Dendritic cell treated with granulocyte-macrophage colony-stimulating factor and Interleukin-4, amounts not matched to agents 40 ng/mL and 50 ng/mL, for 4 days (primary cell): ENCODE results near the gene CCR5AS.

Experiments
- H3K27ac Mint-ChIP-seq: one replicate; pipeline ENCODE4 v1.8.0; 2022; ENCODE audit warnings: mild to moderate bottlenecking, mixed read lengths
- H3K27me3 Mint-ChIP-seq: one replicate; pipeline ENCODE4 v1.8.0; 2022; ENCODE audit warnings: mild to moderate bottlenecking, mixed read lengths
- H3K36me3 Mint-ChIP-seq: one replicate; pipeline ENCODE4 v1.8.0; 2022; ENCODE audit warnings: low read depth, mixed read lengths
- H3K4me1 Mint-ChIP-seq: one replicate; pipeline ENCODE4 v1.8.0; 2022; ENCODE audit warnings: low read depth, mixed read lengths
- H3K4me3 Mint-ChIP-seq: one replicate; pipeline ENCODE4 v1.8.0; 2022; ENCODE audit warnings: mild to moderate bottlenecking, moderate library complexity, mixed read lengths
- H3K9me3 Mint-ChIP-seq: one replicate; pipeline ENCODE4 v1.8.0; 2022; ENCODE audit warnings: mixed read lengths
- intact Hi-C: fragments of 100-400 bp; cut with micrococcal nuclease; formaldehyde crosslinking; loops from one replicate; pipeline ENCODE4 v1.15.0; 2022

The CCR5AS gene

GRCh38 chr3:46371519-46372340, 35.1 kb downstream of the CCR5AS start:
- H3K4me3 Mint-ChIP-seq, result peak overlapping the region; percentile 77
- no peaks in the 10 kb centered on the region for H3K27me3 Mint-ChIP-seq
- intact Hi-C loops, result loop anchor here (2.0 kb wide), 1 partner anchor 283 kb away; no protein-coding TSS in a partner anchor
- H3K4me1 Mint-ChIP-seq, result peaks cover 71% of the 10 kb centered on the region
- H3K9me3 Mint-ChIP-seq, result no peaks in the 10 kb centered on the region
- peaks cover 48% of the 10 kb centered on the region for H3K36me3 Mint-ChIP-seq
- H3K27ac Mint-ChIP-seq, result peak overlapping the region; percentile 85

DNA sequence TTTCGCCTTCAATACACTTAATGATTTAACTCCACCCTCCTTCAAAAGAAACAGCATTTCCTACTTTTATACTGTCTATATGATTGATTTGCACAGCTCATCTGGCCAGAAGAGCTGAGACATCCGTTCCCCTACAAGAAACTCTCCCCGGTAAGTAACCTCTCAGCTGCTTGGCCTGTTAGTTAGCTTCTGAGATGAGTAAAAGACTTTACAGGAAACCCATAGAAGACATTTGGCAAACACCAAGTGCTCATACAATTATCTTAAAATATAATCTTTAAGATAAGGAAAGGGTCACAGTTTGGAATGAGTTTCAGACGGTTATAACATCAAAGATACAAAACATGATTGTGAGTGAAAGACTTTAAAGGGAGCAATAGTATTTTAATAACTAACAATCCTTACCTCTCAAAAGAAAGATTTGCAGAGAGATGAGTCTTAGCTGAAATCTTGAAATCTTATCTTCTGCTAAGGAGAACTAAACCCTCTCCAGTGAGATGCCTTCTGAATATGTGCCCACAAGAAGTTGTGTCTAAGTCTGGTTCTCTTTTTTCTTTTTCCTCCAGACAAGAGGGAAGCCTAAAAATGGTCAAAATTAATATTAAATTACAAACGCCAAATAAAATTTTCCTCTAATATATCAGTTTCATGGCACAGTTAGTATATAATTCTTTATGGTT, 35.9 kb downstream of the CCR5AS start, which contains the start of gene CCR5:
Gene CCR5, plus strand, starts transcription at position 108 of the 680 bp plus-strand sequence. CDS start 1,957 bp downstream, outside the sequence.
- no peaks in the 10 kb centered on the region for H3K27me3 Mint-ChIP-seq
- peaks cover 49% of the 10 kb centered on the region for H3K36me3 Mint-ChIP-seq
- peaks cover 75% of the 10 kb centered on the region for H3K4me1 Mint-ChIP-seq
- H3K4me3 Mint-ChIP-seq, result peak within 1 kb of the TSS; percentile 77
- no peaks in the 10 kb centered on the region for H3K9me3 Mint-ChIP-seq
- peak within 1 kb of the TSS; percentile 85 for H3K27ac Mint-ChIP-seq
- intact Hi-C loops, result loop anchor here (2.0 kb wide), 1 partner anchor 282 kb away; no protein-coding TSS in a partner anchor

DNA sequence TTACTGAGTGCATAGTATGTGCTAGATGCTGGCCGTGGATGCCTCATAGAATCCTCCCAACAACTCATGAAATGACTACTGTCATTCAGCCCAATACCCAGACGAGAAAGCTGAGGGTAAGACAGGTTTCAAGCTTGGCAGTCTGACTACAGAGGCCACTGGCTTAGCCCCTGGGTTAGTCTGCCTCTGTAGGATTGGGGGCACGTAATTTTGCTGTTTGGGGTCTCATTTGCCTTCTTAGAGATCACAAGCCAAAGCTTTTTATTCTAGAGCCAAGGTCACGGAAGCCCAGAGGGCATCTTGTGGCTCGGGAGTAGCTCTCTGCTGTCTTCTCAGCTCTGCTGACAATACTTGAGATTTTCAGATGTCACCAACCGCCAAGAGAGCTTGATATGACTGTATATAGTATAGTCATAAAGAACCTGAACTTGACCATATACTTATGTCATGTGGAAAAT, 37.2 kb downstream of the CCR5AS start:
- intact Hi-C loops, result loop anchor here (2.0 kb wide), 3 partner anchors 93 to 281 kb away; partner anchors contain the start of gene CCR1
- H3K27ac Mint-ChIP-seq, result peak overlapping the region; percentile 85
- H3K4me3 Mint-ChIP-seq, result peak overlapping the region; percentile 77
- no peaks in the 10 kb centered on the region for H3K27me3 Mint-ChIP-seq
- peaks cover 74% of the 10 kb centered on the region for H3K4me1 Mint-ChIP-seq
- H3K9me3 Mint-ChIP-seq, result no peaks in the 10 kb centered on the region
- H3K36me3 Mint-ChIP-seq, result peaks cover 41% of the 10 kb centered on the region

DNA sequence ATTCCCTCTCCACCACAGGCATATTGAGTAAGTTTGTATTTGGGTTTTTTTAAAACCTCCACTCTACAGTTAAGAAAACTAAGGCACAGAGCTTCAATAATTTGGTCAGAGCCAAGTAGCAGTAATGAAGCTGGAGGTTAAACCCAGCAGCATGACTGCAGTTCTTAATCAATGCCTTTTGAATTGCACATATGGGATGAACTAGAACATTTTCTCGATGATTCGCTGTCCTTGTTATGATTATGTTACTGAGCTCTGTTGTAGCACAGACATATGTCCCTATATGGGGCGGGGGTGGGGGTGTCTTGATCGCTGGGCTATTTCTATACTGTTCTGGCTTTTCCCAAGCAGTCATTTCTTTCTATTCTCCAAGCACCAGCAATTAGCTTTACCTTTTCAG, 37.7 kb downstream of the CCR5AS start:
- no peaks in the 10 kb centered on the region for H3K9me3 Mint-ChIP-seq
- intact Hi-C loops, result loop anchor here (2.0 kb wide), 2 partner anchors 92 to 160 kb away; partner anchors contain the start of gene CCR1
- peaks cover 71% of the 10 kb centered on the region for H3K4me1 Mint-ChIP-seq
- H3K4me3 Mint-ChIP-seq, result peak overlapping the region; percentile 77
- no peaks in the 10 kb centered on the region for H3K27me3 Mint-ChIP-seq
- H3K27ac Mint-ChIP-seq, result peak overlapping the region; percentile 85
- H3K36me3 Mint-ChIP-seq, result peaks cover 40% of the 10 kb centered on the region

- peak overlapping the region; percentile 32 for H3K4me3 Mint-ChIP-seq
- peaks cover 69% of the 10 kb centered on the region for H3K4me1 Mint-ChIP-seq
- H3K27ac Mint-ChIP-seq, result peak overlapping the region; percentile 85
- H3K27me3 Mint-ChIP-seq, result no peaks in the 10 kb centered on the region
- intact Hi-C loops, result loop anchor here (2.0 kb wide), 2 partner anchors 92 to 160 kb away; partner anchors contain the start of gene CCR1
- H3K36me3 Mint-ChIP-seq, result peaks cover 40% of the 10 kb centered on the region
- no peaks in the 10 kb centered on the region for H3K9me3 Mint-ChIP-seq
Measured at GRCh38 chr3:46368569-46368968, 38.3 kb downstream of the CCR5AS start.

- no peaks in the 10 kb centered on the region for H3K9me3 Mint-ChIP-seq
- H3K27me3 Mint-ChIP-seq, result no peaks in the 10 kb centered on the region
- peaks cover 36% of the 10 kb centered on the region for H3K36me3 Mint-ChIP-seq
- intact Hi-C loops, result loop anchor here (2.0 kb wide), 2 partner anchors 91 to 159 kb away; partner anchors contain the start of gene CCR1
- H3K4me3 Mint-ChIP-seq, result no peak overlapping the region
- H3K4me1 Mint-ChIP-seq, result peaks cover 63% of the 10 kb centered on the region
- H3K27ac Mint-ChIP-seq, result peak overlapping the region; percentile 85
Measured at GRCh38 chr3:46367811-46368210, 39.1 kb downstream of the CCR5AS start.

GRCh38 chr3:46365737-46366524, 40.9 kb downstream of the CCR5AS start:
- no peaks in the 10 kb centered on the region for H3K27me3 Mint-ChIP-seq
- H3K4me1 Mint-ChIP-seq, result peaks cover 71% of the 10 kb centered on the region
- H3K9me3 Mint-ChIP-seq, result no peaks in the 10 kb centered on the region
- H3K4me3 Mint-ChIP-seq, result no peak overlapping the region
- peaks cover 31% of the 10 kb centered on the region for H3K36me3 Mint-ChIP-seq
- peak overlapping the region; percentile 41 for H3K27ac Mint-ChIP-seq
- intact Hi-C loops, result no loop called here

- peak overlapping the region; percentile 41 for H3K27ac Mint-ChIP-seq
- peaks cover 31% of the 10 kb centered on the region for H3K36me3 Mint-ChIP-seq
- H3K4me1 Mint-ChIP-seq, result peaks cover 79% of the 10 kb centered on the region
- H3K27me3 Mint-ChIP-seq, result no peaks in the 10 kb centered on the region
- intact Hi-C loops, result no loop called here
- H3K4me3 Mint-ChIP-seq, result no peak overlapping the region
- H3K9me3 Mint-ChIP-seq, result no peaks in the 10 kb centered on the region
Measured at GRCh38 chr3:46365041-46365440, 41.8 kb downstream of the CCR5AS start.

DNA sequence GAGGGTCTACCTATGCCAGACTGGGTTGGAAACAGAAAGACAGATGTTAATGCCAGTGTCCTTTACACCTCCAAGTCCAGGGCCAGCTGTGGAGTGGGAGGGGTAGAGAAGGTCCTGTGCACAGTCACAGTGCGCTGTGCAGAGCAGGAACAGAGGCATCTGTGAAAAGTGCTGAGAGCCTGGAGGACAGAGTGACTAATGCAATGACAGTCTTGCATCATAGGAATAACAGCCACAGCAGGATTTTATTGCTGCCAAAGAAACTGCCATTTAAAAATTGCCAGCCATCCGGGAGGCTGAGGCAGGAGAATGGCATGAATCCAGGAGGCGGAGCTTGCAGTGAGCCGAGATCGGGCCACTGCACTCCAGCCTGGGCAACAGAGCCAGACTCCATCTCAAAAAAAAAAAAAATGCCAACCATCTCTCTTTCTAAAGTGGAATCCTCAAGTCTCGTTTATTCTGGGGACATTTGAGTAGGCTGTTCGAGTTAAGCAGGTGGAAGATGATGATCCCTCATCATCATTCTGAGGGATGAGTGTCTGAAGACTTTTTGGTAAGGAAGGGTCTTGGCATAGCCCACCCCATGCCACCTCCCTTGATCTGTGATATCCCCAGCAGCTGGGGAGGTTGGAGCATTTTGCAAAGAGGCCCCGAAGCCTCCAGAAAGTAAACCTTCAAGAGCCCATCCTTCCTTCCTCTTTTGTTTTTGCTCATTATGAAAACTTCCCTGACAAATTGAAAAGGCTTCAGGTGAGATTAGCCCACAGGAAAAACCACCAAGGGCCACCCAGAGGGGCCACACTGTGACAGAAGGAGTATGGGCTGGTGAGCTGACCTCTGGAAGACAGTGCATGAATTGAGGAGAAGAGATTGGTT, 45.2 kb downstream of the CCR5AS start:
- no peak overlapping the region for H3K4me3 Mint-ChIP-seq
- intact Hi-C loops, result loop anchor here (5.0 kb wide), 2 partner anchors 49 to 64 kb away; no protein-coding TSS in a partner anchor
- H3K27me3 Mint-ChIP-seq, result no peaks in the 10 kb centered on the region

DNA sequence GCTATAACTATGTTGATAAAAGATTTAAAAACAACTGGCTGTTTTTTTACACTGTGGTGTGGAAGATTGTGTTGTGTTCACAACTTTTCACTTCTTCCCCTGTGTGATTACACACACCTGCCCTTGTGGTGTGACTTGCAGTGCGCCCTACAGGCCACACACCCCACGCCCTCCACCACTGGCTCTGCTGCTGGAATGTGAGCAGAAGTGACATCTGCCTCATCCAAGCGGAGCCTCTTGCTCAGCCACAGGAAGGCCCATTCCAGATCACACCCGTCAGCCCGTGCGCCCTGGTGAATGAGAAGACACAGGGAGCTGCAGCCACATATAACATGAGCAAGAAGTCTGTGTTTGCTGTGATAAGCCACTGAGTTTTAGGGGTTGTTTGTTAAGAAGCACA, 46.0 kb downstream of the CCR5AS start:
- Mint-ChIP-seq H3K36me3 (peaks cover 32% of the 10 kb centered on the region), H3K27me3 (no peaks in the 10 kb centered on the region), H3K27ac (peak overlapping the region; percentile 88), H3K9me3 (no peaks in the 10 kb centered on the region), H3K4me3 (no peak overlapping the region), H3K4me1 (peaks cover 87% of the 10 kb centered on the region)
- intact Hi-C loops, result loop anchor here (5.0 kb wide), 2 partner anchors 49 to 64 kb away; no protein-coding TSS in a partner anchor

More for the DNA sequence above, 45.2 kb downstream of the CCR5AS start:
- Mint-ChIP-seq H3K27ac (peak overlapping the region; percentile 88), H3K4me1 (peaks cover 87% of the 10 kb centered on the region), H3K9me3 (no peaks in the 10 kb centered on the region), H3K36me3 (peaks cover 37% of the 10 kb centered on the region)

- Mint-ChIP-seq H3K27ac (peak overlapping the region; percentile 88), H3K36me3 (peaks cover 30% of the 10 kb centered on the region), H3K4me1 (peaks cover 88% of the 10 kb centered on the region), H3K4me3 (peak overlapping the region; percentile 55), H3K9me3 (no peaks in the 10 kb centered on the region), H3K27me3 (no peaks in the 10 kb centered on the region)
- intact Hi-C loops, result loop anchor here (5.0 kb wide), 2 partner anchors 48 to 63 kb away; no protein-coding TSS in a partner anchor
Measured at GRCh38 chr3:46359733-46360493, 47.0 kb downstream of the CCR5AS start.

DNA sequence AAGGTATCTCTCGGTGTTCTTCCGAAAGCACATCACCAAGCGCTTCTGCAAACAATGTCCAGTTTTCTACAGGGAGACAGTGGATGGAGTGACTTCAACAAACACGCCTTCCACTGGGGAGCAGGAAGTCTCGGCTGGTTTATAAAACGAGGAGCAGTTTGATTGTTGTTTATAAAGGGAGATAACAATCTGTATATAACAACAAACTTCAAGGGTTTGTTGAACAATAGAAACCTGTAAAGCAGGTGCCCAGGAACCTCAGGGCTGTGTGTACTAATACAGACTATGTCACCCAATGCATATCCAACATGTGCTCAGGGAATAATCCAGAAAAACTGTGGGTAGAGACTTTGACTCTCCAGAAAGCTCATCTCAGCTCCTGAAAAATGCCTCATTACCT, 48.4 kb downstream of the CCR5AS start:
- Mint-ChIP-seq H3K4me1 (peaks cover 93% of the 10 kb centered on the region), H3K9me3 (no peaks in the 10 kb centered on the region), H3K27me3 (no peaks in the 10 kb centered on the region), H3K4me3 (no peak overlapping the region), H3K27ac (peak overlapping the region; percentile 88), H3K36me3 (peaks cover 16% of the 10 kb centered on the region)
- intact Hi-C loops, result no loop called here
